GM23338 (cell line): ENCODE data around the gene KCNMA1. TPM values are rescaled to one million over a fixed set of nuclear protein-coding genes. Genes with fewer than 3 reads are reported as not detected.

Experiments used
- ATAC-seq: fragments of 200-7000 bp; cut with Tn5 transposase; 3 replicates; pipeline ENCODE4 v1.9.1; 2020
- DNase-seq: peaks from one replicate; pipeline ENCODE4 v3.0.0-alpha.2; 2015; ENCODE audit warnings: low spot score
- H2AFZ ChIP-seq: fragments of 200-600 bp; sonication (generic); 2 replicates; pipeline ENCODE4 v1.8.0; 2016; ENCODE audit warnings: antibody characterized with exemption, mild to moderate bottlenecking, moderate library complexity
- H3F3A ChIP-seq: fragments of 200-600 bp; sonication (generic); replicated peaks from 2 replicates; pipeline ENCODE4 v1.8.0; 2017; ENCODE audit warnings: antibody characterized with exemption, mixed run types, low read depth
- H3K27ac ChIP-seq: fragments of 200-600 bp; sonication (generic); 2 replicates; pipeline ENCODE4 v1.6.1; 2016; ENCODE audit warnings: low read depth
- H3K27me3 ChIP-seq: fragments of 200-600 bp; sonication (generic); 2 replicates; pipeline ENCODE4 v1.8.0; 2016; ENCODE audit warnings: mild to moderate bottlenecking, mixed run types, moderate library complexity; ENCODE audit not compliant: insufficient read depth
- H3K36me3 ChIP-seq: fragments of 200-600 bp; sonication (generic); 2 replicates; pipeline ENCODE4 v1.8.0; 2016; ENCODE audit warnings: mild to moderate bottlenecking; ENCODE audit not compliant: insufficient read depth
- H3K4me1 ChIP-seq: fragments of 200-600 bp; sonication (generic); 2 replicates; pipeline ENCODE4 v1.8.0; 2016; ENCODE audit warnings: mild to moderate bottlenecking, moderate library complexity; ENCODE audit not compliant: insufficient read depth
- H3K4me2 ChIP-seq: fragments of 200-600 bp; sonication (generic); 2 replicates; pipeline ENCODE4 v1.7.1; 2017; ENCODE audit warnings: mixed run types
- H3K4me3 ChIP-seq: fragments of 200-600 bp; sonication (generic); 2 replicates; pipeline ENCODE4 v1.6.1; 2016; ENCODE audit warnings: mixed run types
- H3K79me2 ChIP-seq: fragments of 200-600 bp; sonication (generic); replicated peaks from 2 replicates; pipeline ENCODE4 v1.8.0; 2017; ENCODE audit warnings: mild to moderate bottlenecking; ENCODE audit not compliant: insufficient read depth
- H3K9me2 ChIP-seq: fragments of 200-600 bp; sonication (generic); 2 replicates; pipeline ENCODE4 v1.8.0; 2017; ENCODE audit not compliant: insufficient read depth
- H4K20me1 ChIP-seq: fragments of 200-600 bp; sonication (generic); replicated peaks from 2 replicates; pipeline ENCODE4 v1.8.0; 2017; ENCODE audit warnings: mild to moderate bottlenecking; ENCODE audit not compliant: insufficient read depth
- H3K27ac Mint-ChIP-seq: 2 replicates; pipeline ENCODE4 v1.8.0; 2020; ENCODE audit warnings: inconsistent platforms, mild to moderate bottlenecking, moderate library complexity, mixed read lengths
- H3K27me3 Mint-ChIP-seq: 3 replicates; pipeline ENCODE4 v1.8.0; 2022; ENCODE audit warnings: low read depth, mild to moderate bottlenecking, moderate library complexity, mixed read lengths, inconsistent platforms; ENCODE audit not compliant: insufficient read depth, poor library complexity
- H3K36me3 Mint-ChIP-seq: 3 replicates; pipeline ENCODE4 v1.8.0; 2021; ENCODE audit warnings: low read depth, mild to moderate bottlenecking, inconsistent platforms, moderate library complexity, mixed read lengths
- H3K4me1 Mint-ChIP-seq: 3 replicates; pipeline ENCODE4 v1.8.0; 2020; ENCODE audit warnings: mild to moderate bottlenecking, inconsistent platforms, mixed read lengths
- H3K4me3 Mint-ChIP-seq: 3 replicates; pipeline ENCODE4 v1.8.0; 2021; ENCODE audit warnings: moderate library complexity, mild to moderate bottlenecking, inconsistent platforms, mixed read lengths
- H3K9me3 Mint-ChIP-seq: 3 replicates; pipeline ENCODE4 v1.8.0; 2020; ENCODE audit warnings: moderate library complexity, mild to moderate bottlenecking, inconsistent platforms, mixed read lengths
- CREB1 ChIP-seq: fragments of 250-450 bp; sonication (Bioruptor Pico); IDR thresholded peaks from 2 replicates; pipeline ENCODE4 v1.5.0; 2020; ENCODE audit warnings: low read depth, mild to moderate bottlenecking, moderate library complexity
- ETS1 ChIP-seq: IDR thresholded peaks from 2 replicates; pipeline ENCODE4 v1.6.1; 2016; ENCODE audit warnings: antibody characterized with exemption
- EZH2 ChIP-seq: fragments of 200-600 bp; sonication (generic); IDR thresholded peaks from one replicate; pipeline ENCODE4 v1.8.0; 2017; ENCODE audit warnings: antibody characterized with exemption, mild to moderate bottlenecking, low read depth; ENCODE audit not compliant: unreplicated experiment
- EZH2phosphoT487 ChIP-seq: fragments of 200-600 bp; sonication (generic); IDR thresholded peaks from one replicate; pipeline ENCODE4 v1.8.1; 2018; ENCODE audit warnings: antibody characterized with exemption; ENCODE audit not compliant: unreplicated experiment
- JUNB ChIP-seq: IDR thresholded peaks from one replicate; pipeline ENCODE4 v1.6.1; 2016; ENCODE audit warnings: antibody characterized with exemption; ENCODE audit not compliant: unreplicated experiment
- NANOG ChIP-seq: IDR thresholded peaks from 2 replicates; pipeline ENCODE4 v1.6.1; 2016; ENCODE audit warnings: antibody characterized with exemption, borderline replicate concordance
- POLR2AphosphoS5 ChIP-seq: IDR thresholded peaks from 2 replicates; pipeline ENCODE4 v1.6.1; 2016; ENCODE audit warnings: antibody characterized with exemption, low read depth
- STAT1 ChIP-seq: IDR thresholded peaks from one replicate; pipeline ENCODE4 v1.6.1; 2016; ENCODE audit warnings: antibody characterized with exemption; ENCODE audit not compliant: unreplicated experiment
- ZNF114 ChIP-seq: fragments of 250-450 bp; sonication (Bioruptor Pico); IDR thresholded peaks from 2 replicates; pipeline ENCODE4 v1.5.0; 2020; ENCODE audit warnings: mild to moderate bottlenecking, moderate library complexity
- ZNF331 ChIP-seq: fragments of 250-450 bp; sonication (Bioruptor Pico); IDR thresholded peaks from 2 replicates; pipeline ENCODE4 v1.5.0; 2020; ENCODE audit warnings: low read depth, mild to moderate bottlenecking, moderate library complexity
- ZNF462 ChIP-seq: fragments of 250-450 bp; sonication (Bioruptor Pico); IDR thresholded peaks from 2 replicates; pipeline ENCODE4 v1.5.0; 2020; ENCODE audit warnings: mild to moderate bottlenecking, moderate library complexity
- polyA plus RNA-seq: library from polyadenylated mRNA; unstranded; fragments of >200 nt; fragmentation: Nextera tagmentation; extraction: Ambion mirVana; gene quantifications from 2 replicates; pipeline ENCODE4 v1.2.1, GENCODE V29; 2016
- total RNA-seq: library from RNA; depleted of rRNA; stranded (reverse); fragments of >200 nt; shearing (Covaris generic); gene quantifications from 2 replicates; pipeline ENCODE4 v1.2.3, GENCODE V29; 2014
- TF ChIP-seq, protein P1 (sequence below): IDR thresholded peaks from one replicate; pipeline ENCODE4 v1.6.1; 2018; ENCODE audit warnings: antibody characterized with exemption; ENCODE audit not compliant: unreplicated experiment
- TF ChIP-seq, protein P2 (sequence below), 2 experiments: fragments of 200-600 bp in 1 of 2; sonication (generic) in 1 of 2; conservative IDR thresholded peaks; 2 replicates each; pipeline versions ENCODE4 v1.5.1 to v1.6.1; 2016 to 2017; ENCODE audit warnings: antibody characterized with exemption in 2 of 2, low read depth in 2 of 2, mild to moderate bottlenecking in 2 of 2, moderate library complexity in 1 of 2

Gene KCNMA1
- total and polyA plus RNA-seq, 2 experiments from 2014 or later, result 8.2 to 9.0 TPM

GRCh38 chr10:77516575-77516974 is 121.0 kb downstream of the KCNMA1 start:
- Histone ChIP-seq H3K4me2 (no peak overlapping the region), H3K36me3 (no peaks in the 10 kb centered on the region), H3K9me2 (no peaks in the 10 kb centered on the region), H4K20me1 (no peaks in the 10 kb centered on the region), H3K4me3 (no peak overlapping the region), H3K4me1 (peaks cover 5% of the 10 kb centered on the region; the same call in 1 of the 2 replicates), H3F3A (no peaks in the 10 kb centered on the region), H3K27me3 (no peaks in the 10 kb centered on the region), H3K27ac (no peak overlapping the region), H3K79me2 (no peaks in the 10 kb centered on the region), H2AFZ (no peak overlapping the region)
- TF ChIP-seq ZNF331 (CRISPR knock-in tag), result no peak
- TF ChIP-seq NANOG, result no peak
- no peak for TF ChIP-seq ZNF114 (CRISPR knock-in tag)
- TF ChIP-seq, protein P1, sequence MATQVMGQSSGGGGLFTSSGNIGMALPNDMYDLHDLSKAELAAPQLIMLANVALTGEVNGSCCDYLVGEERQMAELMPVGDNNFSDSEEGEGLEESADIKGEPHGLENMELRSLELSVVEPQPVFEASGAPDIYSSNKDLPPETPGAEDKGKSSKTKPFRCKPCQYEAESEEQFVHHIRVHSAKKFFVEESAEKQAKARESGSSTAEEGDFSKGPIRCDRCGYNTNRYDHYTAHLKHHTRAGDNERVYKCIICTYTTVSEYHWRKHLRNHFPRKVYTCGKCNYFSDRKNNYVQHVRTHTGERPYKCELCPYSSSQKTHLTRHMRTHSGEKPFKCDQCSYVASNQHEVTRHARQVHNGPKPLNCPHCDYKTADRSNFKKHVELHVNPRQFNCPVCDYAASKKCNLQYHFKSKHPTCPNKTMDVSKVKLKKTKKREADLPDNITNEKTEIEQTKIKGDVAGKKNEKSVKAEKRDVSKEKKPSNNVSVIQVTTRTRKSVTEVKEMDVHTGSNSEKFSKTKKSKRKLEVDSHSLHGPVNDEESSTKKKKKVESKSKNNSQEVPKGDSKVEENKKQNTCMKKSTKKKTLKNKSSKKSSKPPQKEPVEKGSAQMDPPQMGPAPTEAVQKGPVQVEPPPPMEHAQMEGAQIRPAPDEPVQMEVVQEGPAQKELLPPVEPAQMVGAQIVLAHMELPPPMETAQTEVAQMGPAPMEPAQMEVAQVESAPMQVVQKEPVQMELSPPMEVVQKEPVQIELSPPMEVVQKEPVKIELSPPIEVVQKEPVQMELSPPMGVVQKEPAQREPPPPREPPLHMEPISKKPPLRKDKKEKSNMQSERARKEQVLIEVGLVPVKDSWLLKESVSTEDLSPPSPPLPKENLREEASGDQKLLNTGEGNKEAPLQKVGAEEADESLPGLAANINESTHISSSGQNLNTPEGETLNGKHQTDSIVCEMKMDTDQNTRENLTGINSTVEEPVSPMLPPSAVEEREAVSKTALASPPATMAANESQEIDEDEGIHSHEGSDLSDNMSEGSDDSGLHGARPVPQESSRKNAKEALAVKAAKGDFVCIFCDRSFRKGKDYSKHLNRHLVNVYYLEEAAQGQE, result no peak
- no peak for TF ChIP-seq EZH2phosphoT487
- TF ChIP-seq, protein P2, sequence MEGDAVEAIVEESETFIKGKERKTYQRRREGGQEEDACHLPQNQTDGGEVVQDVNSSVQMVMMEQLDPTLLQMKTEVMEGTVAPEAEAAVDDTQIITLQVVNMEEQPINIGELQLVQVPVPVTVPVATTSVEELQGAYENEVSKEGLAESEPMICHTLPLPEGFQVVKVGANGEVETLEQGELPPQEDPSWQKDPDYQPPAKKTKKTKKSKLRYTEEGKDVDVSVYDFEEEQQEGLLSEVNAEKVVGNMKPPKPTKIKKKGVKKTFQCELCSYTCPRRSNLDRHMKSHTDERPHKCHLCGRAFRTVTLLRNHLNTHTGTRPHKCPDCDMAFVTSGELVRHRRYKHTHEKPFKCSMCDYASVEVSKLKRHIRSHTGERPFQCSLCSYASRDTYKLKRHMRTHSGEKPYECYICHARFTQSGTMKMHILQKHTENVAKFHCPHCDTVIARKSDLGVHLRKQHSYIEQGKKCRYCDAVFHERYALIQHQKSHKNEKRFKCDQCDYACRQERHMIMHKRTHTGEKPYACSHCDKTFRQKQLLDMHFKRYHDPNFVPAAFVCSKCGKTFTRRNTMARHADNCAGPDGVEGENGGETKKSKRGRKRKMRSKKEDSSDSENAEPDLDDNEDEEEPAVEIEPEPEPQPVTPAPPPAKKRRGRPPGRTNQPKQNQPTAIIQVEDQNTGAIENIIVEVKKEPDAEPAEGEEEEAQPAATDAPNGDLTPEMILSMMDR (conservative IDR thresholded peaks at IDR 0.05; ENCODE audit: low read depth in 2 of 2), result no peak
- no peak for TF ChIP-seq EZH2
- no peak for TF ChIP-seq STAT1
- TF ChIP-seq CREB1 (CRISPR knock-in tag), result no peak
- no peak for TF ChIP-seq JUNB
- no peak for TF ChIP-seq POLR2AphosphoS5
- no peak for TF ChIP-seq ZNF462 (CRISPR knock-in tag)
- TF ChIP-seq ETS1, result no peak
- ATAC-seq (no peak), DNase-seq (no peak)
- Mint-ChIP-seq H3K36me3 (peaks cover 4% of the 10 kb centered on the region; the same call in 2 of the 3 replicates), H3K4me1 (peaks cover 16% of the 10 kb centered on the region), H3K27me3 (peaks cover 7% of the 10 kb centered on the region), H3K27ac (no peak overlapping the region), H3K9me3 (peaks cover 11% of the 10 kb centered on the region), H3K4me3 (no peak overlapping the region)
